ENCODE measurements around the gene CDC42BPB.
"Not testable (repeated sequence)": the region's sequence is repeated elsewhere in the genome, so short reads cannot be mapped to it uniquely, and the experiment has no call there.

Gene CDC42BPB

GRCh38 chr14:102928412-102929240 is 128.7 kb downstream of the CDC42BPB start:
- peak; percentile 39 to 68 (median 51) for DNase-seq (ENCODE audit: low read depth in 3 of 3)

GRCh38 chr14:102927878-102928411 is 129.4 kb downstream of the CDC42BPB start:
- no peak for DNase-seq (ENCODE audit: low read depth in 3 of 3)

DNA sequence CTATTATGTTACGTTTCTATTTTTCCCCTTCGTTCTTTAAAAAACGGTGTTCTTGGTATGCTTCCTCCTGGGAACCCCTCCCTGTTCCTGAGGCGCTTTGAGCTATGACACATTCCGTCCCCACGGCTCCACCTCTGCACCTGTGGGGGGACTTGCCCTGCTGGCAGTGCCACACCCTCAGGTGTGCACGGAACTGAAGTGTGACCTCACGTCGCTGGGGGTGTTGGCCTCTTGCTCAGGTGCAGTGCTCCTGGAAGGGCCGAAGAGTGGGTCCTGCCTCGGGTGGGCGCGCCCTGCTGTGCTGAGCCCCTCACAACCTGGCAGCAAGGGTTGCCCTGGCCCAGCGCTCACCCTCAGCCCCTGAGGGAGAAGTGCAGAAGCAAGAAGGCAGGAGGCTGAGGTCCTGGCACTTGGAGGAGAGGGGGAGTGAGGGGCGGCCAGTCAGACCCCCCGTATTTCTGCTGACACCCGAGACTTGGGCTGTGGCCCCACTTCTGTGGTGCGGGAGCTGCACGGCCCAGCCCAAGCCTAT is 129.9 kb downstream of the CDC42BPB start:
- no peak for DNase-seq (ENCODE audit: low read depth in 3 of 3)

DNA sequence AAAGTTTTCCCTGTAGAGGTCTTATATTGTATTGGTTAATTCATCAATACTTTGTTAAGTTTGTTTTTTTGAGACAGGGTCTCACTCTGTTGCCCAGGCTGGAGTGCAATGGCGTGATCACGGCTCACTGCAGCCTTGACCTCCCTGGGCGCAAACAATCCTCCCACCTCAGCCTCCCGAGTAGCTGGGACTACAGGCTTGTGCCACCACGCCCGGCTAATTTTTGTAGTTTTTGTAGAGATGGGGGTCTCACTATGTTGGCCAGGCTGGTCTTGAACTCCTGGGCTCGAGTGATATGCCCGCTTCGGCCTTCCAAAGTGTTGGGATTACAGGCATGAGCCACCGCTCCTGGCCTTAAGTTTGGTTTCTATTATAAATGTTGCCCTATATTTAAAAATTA is 130.5 kb downstream of the CDC42BPB start:
- not testable (repeated sequence) for DNase-seq (ENCODE audit: low read depth in 3 of 3)

GRCh38 chr14:102926104-102926503 is 131.2 kb downstream of the CDC42BPB start:
- DNase-seq (ENCODE audit: low read depth in 3 of 3) = no peak

DNA sequence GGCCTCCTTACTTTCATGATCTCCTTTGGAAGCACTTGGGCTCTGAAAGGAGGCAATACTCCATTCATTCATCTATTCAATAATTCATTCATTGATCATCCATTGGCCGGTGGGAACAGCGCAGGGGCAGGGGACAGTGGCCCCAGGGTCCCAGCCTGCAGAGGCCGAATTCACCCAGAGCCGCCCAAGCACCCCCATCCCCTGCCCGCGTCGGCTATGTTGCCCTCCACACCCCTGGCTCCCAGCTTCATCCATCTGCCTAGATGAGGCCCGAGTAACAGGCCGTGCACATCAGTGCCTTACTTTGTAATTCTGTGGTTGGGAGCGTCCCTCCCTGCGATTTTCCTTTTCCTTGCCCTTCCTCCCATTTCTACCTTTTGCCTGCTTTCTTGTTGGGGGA is 131.7 kb downstream of the CDC42BPB start:
- no peak for DNase-seq (ENCODE audit: low read depth in 3 of 3)

DNA sequence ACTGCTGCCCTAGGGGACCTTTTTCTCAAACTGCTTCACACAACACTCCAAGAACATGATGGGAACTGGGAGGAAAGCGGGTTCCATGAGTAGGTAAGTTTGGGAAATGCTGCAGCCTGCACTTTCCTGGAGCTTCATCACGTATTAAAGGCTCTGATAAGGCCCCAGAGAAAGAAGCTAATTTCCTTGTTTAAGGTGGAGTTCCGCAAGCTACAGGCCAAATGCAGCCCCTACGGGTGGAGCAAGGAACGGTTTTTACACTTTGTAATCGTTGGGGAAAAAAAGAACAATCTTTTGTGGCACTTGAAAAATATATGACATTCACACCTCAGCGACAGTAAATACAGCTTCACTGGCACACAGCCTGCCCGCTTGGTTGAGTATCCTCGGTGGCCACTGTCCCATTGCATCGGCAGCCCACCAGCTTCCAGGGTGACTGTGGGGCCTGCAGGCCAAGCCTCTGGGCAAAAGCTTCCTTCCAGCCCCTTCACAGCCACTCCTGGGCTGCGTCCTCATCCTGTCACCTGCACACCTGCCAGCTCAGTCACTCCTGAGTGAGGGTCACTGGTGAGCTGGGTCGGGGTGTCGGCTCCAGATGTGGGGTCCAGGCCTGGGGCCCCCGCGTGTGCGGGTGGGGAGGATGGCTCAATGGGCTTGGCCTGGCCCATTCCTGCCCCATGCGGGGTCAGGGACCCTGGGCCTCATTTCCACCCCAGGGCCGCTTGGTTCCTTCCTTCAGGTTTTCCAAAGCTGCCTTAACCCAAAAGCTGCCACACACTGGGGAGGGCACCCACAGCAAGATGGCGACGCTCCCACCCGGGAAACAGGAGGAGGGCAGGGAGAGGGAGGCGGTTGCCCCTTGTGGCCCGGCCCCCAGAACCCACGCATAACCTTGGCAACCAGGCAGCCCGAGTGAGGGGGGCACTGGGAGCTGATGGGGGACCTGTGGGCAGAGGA is 132.4 kb downstream of the CDC42BPB start:
- DNase-seq (ENCODE audit: low read depth in 3 of 3) = no peak

DNA sequence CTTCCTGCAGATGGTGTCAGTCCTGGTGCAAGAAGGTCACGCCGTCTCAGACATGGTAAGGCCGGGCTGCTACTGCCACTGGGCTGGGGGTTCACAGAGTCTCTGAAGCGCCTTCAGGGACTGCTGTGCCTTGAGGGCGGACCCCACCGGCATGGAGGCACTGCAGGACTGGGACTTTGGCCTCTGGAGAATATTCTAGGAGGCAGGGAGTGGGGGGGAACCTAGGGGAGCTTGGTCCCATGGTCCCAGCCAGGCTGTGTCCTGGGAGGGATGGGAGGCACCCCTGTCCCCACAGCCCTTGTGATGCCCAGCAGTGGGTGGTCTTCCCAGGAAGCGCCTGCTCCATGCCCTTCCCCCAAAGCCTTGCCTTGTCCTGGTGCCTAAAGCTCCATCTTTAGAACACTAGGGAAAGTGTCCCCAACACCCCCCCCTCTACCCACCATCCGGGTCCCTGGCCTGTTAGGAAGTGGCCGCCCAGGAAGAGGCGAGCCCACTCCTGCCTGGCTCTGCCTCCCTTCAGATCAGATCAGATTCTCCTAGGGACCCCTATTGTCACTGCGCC is 133.3 kb downstream of the CDC42BPB start:
- DNase-seq (ENCODE audit: low read depth in 3 of 3) = no peak

DNA sequence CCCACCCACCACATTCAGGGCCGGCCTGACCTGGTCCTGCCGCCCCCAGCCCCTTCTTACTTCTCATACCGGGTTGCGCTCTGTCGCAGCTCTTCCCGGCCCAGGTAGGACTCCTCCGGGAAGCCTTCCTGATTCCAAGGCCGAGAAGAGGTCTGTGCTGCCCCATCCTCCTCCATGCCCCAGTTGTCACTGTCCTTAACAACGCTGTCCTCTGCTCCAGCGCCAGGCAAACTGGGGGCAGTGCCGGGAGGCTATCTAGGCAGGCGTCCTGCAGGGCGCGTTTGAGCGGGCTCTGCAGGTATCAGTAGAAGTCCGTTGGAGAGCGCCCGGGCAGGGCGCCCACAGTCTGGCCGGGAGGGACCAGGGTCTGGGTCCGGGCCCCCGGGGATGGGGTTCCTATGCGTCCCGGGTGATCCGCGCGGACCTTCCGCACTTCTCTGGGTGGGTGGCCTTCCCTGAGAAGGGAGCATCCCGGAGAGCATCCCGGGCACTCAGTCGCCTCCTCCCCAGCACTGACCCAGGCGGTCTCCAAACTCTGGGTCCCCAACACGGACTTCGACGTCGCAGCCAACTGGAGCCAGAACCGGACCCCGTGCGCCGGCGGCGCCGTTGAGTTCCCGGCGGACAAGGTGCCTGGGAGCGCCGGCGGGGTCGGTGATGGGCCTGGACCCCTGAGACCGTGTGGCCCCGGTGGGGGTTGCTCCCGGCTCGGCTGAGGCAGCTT is 134.0 kb downstream of the CDC42BPB start:
- no peak for DNase-seq (ENCODE audit: low read depth in 3 of 3)

- DNase-seq (ENCODE audit: low read depth in 3 of 3) = no peak
These were observed 134.7 kb downstream of the CDC42BPB start, which contains the start of gene AMN for GRCh38 chr14:102922490-102923200. TSS of gene AMN (plus strand) at chr14:102922663. CDS start at chr14:102922689, 26 bp downstream.

- no peak for DNase-seq (ENCODE audit: low read depth in 3 of 3)
These were observed 136.4 kb downstream of the CDC42BPB start for GRCh38 chr14:102920998-102921304.

DNA sequence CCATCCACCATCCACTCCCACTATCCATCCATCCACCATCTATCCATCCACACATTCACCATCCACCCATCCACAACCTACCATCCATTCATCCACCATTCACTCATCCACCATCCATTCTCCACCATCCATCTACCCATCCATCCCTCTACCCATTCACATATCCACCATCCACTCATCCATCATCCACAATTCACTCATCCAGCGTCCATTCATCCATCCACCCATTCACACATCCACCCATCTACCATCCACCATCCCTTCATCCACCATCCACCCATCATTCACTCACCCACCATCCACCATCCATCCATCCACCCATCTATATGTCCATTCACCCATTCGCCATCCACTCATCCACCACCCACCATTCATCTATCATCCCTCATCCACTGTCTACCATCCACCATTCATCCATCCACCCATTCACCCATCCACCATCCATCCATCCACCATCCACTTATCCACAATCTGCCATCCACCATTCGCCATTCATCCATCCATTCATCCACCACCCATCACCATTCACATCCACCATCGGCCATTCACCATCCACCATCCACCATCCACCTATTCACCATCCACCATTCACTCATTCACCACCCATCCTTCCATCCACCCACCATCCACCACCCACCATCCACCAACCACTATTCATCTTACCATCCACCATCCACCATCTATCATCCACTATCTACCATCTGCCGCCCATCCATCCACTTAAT is 136.9 kb downstream of the CDC42BPB start:
- DNase-seq (ENCODE audit: low read depth in 3 of 3) = no peak

DNA sequence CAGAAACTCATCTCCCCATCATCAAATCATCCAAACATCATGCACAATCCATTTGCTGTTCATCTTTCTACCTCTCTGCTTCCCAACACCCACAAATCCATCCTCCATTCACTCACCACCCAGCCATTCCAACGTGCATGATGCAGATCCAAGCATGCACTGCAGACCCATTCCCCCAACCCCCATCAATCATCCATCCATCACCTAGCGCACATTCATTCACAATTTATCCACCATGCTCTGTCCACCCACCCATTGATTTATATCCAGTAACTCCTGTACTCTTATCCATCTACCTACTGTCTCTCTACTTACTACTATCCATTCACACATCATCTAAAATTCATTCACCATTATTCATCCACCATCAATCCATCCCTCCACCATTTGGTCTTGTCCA is 138.9 kb downstream of the CDC42BPB start:
- no peak for DNase-seq (ENCODE audit: low read depth in 3 of 3)

- peak in 2 of 3 experiments; percentile 21 to 52 for DNase-seq (ENCODE audit: low read depth in 3 of 3)
These were observed 139.7 kb downstream of the CDC42BPB start for GRCh38 chr14:102917469-102918211.

GRCh38 chr14:102917056-102917385 is 140.3 kb downstream of the CDC42BPB start:
- DNase-seq (ENCODE audit: low read depth in 3 of 3) = no peak

DNA sequence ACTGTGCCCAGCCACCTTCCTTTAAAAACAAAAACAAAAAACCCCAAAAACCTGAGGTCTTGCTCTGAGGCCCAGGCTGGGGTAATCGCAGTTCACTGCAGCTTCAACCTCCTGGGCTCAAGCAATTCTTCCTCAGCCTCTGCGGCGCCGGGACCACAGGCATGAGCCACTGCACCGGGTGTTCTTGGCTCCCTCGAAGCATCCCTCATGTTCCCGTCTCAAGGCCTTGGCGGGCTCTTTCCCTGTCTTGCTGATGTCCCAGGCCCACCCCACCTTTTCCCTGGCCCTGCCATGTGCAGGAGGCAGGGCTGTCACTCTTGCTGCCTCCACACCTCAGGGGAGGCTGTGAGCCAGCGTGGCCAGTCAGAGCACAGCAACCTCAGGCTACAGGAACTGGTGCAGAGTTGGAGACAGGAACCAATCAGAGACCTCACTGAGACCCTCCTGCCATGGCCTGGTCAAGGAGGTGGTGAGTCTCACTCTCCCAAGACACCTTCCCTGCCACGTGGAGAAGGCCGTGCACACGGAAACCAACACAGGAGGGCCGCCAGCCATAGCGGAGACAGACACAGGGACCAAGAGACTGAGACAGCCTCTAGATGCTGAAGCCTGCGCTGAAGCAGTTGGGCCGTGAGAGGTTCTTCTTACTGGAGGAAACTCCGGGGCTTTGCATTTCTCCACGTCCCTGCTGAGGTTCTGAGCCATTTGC is 140.8 kb downstream of the CDC42BPB start:
- no peak for DNase-seq (ENCODE audit: low read depth in 3 of 3)

- DNase-seq (ENCODE audit: low read depth in 3 of 3) = no peak
These were observed 141.8 kb downstream of the CDC42BPB start for GRCh38 chr14:102915292-102916110.
